Measurements from ENCODE around the gene RAB10. TPM values are rescaled to one million over a fixed set of nuclear protein-coding genes. Genes with fewer than 3 reads are reported as not detected.

RAB10 gene
- total and polyA plus RNA-seq, 5 donors from 2014 or later = 40.8 to 132 (median 112) TPM

GRCh38 chr2:26173776-26174482 is 140.0 kb downstream of the RAB10 start:
- H3K9me3 ChIP-seq (ENCODE audit: control insufficient read depth in 2 of 2, low read length in 2 of 2) = no peaks in the 10 kb centered on the region
- Mint-ChIP-seq H3K4me1 (peaks cover 0 to 15% (median 7%) of the 10 kb centered on the region in 4 donors), H3K36me3 (no peaks in the 10 kb centered on the region), H3K4me3 (peak overlapping the region; percentile 79 to 89 (median 83)), H3K27me3 (peaks cover 64% of the 10 kb centered on the region), H3K9me3 (peaks cover 0 to 4% (median 0%) of the 10 kb centered on the region in 7 donors), H3K27ac (no peak overlapping the region)
- H3K36me3 ChIP-seq (ENCODE audit: control insufficient read depth, insufficient read depth, low read length) = no peaks in the 10 kb centered on the region
- no peak for DNase-seq
- no peak overlapping the region for H3K27ac ChIP-seq (ENCODE audit: insufficient read depth, low read length, poor library complexity, severe bottlenecking)
- no peak for ATAC-seq (ENCODE audit: low read depth in 2 of 2)
- peaks cover 19% of the 10 kb centered on the region for H3K4me1 ChIP-seq (ENCODE audit: control insufficient read depth, insufficient read depth, low read length, poor library complexity, severe bottlenecking)
- H3K4me3 ChIP-seq (ENCODE audit: low read depth, low read length) = no peak overlapping the region
- peaks cover 12% of the 10 kb centered on the region for H3K27me3 ChIP-seq (ENCODE audit: control insufficient read depth, insufficient read depth, low read length)

DNA sequence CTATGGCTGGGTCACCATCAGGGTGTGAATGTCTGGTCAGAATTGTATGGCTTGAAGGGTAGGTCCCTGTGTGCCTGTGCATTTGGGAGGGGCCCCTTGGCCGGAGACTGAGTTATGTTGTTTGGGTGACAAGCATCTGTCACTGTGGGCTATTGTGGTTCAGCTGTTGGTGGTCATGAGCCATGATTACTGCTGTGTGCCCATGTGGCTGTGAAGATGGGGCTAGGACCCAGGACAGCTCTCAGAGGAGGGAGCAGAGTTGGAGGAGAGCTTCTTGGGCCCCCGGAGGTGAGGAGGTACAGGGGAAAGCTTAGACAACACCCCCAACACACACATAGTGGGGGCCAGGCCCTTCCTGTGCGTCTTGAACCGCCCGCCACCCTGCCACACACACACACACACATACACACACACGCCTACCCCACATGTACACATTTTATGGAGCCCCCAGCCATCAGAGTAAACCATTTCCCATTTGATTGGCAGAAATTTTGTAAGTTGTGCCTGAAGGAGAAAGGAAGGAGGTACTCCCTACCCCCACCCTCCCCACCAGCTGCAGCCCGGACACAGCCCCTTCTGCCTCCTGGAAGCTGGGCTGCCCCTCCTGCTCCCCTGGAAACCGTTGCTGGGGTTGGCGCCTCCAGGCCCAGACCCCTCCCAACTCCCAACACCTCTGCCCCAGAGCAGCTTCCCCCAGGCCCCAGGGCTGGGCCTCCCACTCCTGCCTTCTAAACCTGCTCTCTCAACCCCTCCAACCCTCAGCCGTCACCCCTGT is 141.0 kb downstream of the RAB10 start:
- ATAC-seq (ENCODE audit: low read depth in 2 of 2) (no peak), DNase-seq (no peak)
- H3K27ac Mint-ChIP-seq = no peak overlapping the region
- no peak overlapping the region for H3K4me3 ChIP-seq (ENCODE audit: low read depth, low read length)
- H3K9me3 ChIP-seq (ENCODE audit: control insufficient read depth in 2 of 2, low read length in 2 of 2) = no peaks in the 10 kb centered on the region
- H3K36me3 ChIP-seq (ENCODE audit: control insufficient read depth, insufficient read depth, low read length) = no peaks in the 10 kb centered on the region
- peaks cover 0 to 20% (median 9%) of the 10 kb centered on the region in 4 donors for H3K4me1 Mint-ChIP-seq
- no peak overlapping the region for H3K27ac ChIP-seq (ENCODE audit: insufficient read depth, low read length, poor library complexity, severe bottlenecking)
- peaks cover 24% of the 10 kb centered on the region for H3K4me1 ChIP-seq (ENCODE audit: control insufficient read depth, insufficient read depth, low read length, poor library complexity, severe bottlenecking)
- H3K27me3 Mint-ChIP-seq = peaks cover 55% of the 10 kb centered on the region
- peak overlapping the region; percentile 2 to 89 (median 83) for H3K4me3 Mint-ChIP-seq
- H3K27me3 ChIP-seq (ENCODE audit: control insufficient read depth, insufficient read depth, low read length) = peaks cover 12% of the 10 kb centered on the region
- H3K36me3 Mint-ChIP-seq = no peaks in the 10 kb centered on the region
- H3K9me3 Mint-ChIP-seq = peaks cover 0 to 4% (median 0%) of the 10 kb centered on the region in 7 donors

GRCh38 chr2:26175466-26176278 is 141.8 kb downstream of the RAB10 start:
- no peak overlapping the region for H3K27ac ChIP-seq (ENCODE audit: insufficient read depth, low read length, poor library complexity, severe bottlenecking)
- no peaks in the 10 kb centered on the region for H3K36me3 ChIP-seq (ENCODE audit: control insufficient read depth, insufficient read depth, low read length)
- H3K36me3 Mint-ChIP-seq = no peaks in the 10 kb centered on the region
- no peak overlapping the region for H3K27ac Mint-ChIP-seq
- no peaks in the 10 kb centered on the region for H3K9me3 ChIP-seq (ENCODE audit: control insufficient read depth in 2 of 2, low read length in 2 of 2)
- peaks cover 53% of the 10 kb centered on the region for H3K27me3 Mint-ChIP-seq
- peaks cover 24% of the 10 kb centered on the region for H3K4me1 ChIP-seq (ENCODE audit: control insufficient read depth, insufficient read depth, low read length, poor library complexity, severe bottlenecking)
- H3K27me3 ChIP-seq (ENCODE audit: control insufficient read depth, insufficient read depth, low read length) = peaks cover 10% of the 10 kb centered on the region
- H3K4me1 Mint-ChIP-seq = peaks cover 0 to 26% (median 9%) of the 10 kb centered on the region in 4 donors
- H3K9me3 Mint-ChIP-seq = peaks cover 0 to 4% (median 0%) of the 10 kb centered on the region in 7 donors
- no peak for DNase-seq
- ATAC-seq (ENCODE audit: low read depth in 2 of 2) = no peak
- no peak overlapping the region for H3K4me3 ChIP-seq (ENCODE audit: low read depth, low read length)
- H3K4me3 Mint-ChIP-seq = peak overlapping the region in 1 of 4 donors; percentile 33

- H3K4me1 Mint-ChIP-seq = peaks cover 0 to 26% (median 9%) of the 10 kb centered on the region in 4 donors
- no peaks in the 10 kb centered on the region for H3K9me3 ChIP-seq (ENCODE audit: control insufficient read depth in 2 of 2, low read length in 2 of 2)
- H3K4me3 Mint-ChIP-seq = peak overlapping the region in 2 of 4 donors; percentile 28 to 33
- peaks cover 10% of the 10 kb centered on the region for H3K27me3 ChIP-seq (ENCODE audit: control insufficient read depth, insufficient read depth, low read length)
- no peak for ATAC-seq (ENCODE audit: low read depth in 2 of 2)
- H3K27ac Mint-ChIP-seq = no peak overlapping the region
- peaks cover 52% of the 10 kb centered on the region for H3K27me3 Mint-ChIP-seq
- peaks cover 0 to 4% (median 0%) of the 10 kb centered on the region in 7 donors for H3K9me3 Mint-ChIP-seq
- no peak overlapping the region for H3K4me3 ChIP-seq (ENCODE audit: low read depth, low read length)
- H3K4me1 ChIP-seq (ENCODE audit: control insufficient read depth, insufficient read depth, low read length, poor library complexity, severe bottlenecking) = peaks cover 24% of the 10 kb centered on the region
- H3K27ac ChIP-seq (ENCODE audit: insufficient read depth, low read length, poor library complexity, severe bottlenecking) = no peak overlapping the region
- H3K36me3 Mint-ChIP-seq = no peaks in the 10 kb centered on the region
- no peaks in the 10 kb centered on the region for H3K36me3 ChIP-seq (ENCODE audit: control insufficient read depth, insufficient read depth, low read length)
- DNase-seq = no peak
Observed at GRCh38 chr2:26176279-26176615, 142.4 kb downstream of the RAB10 start.

GRCh38 chr2:26177122-26177521 is 143.2 kb downstream of the RAB10 start:
- ATAC-seq (ENCODE audit: low read depth in 2 of 2) = no peak
- Histone ChIP-seq H3K27ac (ENCODE audit: insufficient read depth, low read length, poor library complexity, severe bottlenecking) (no peak overlapping the region), H3K36me3 (ENCODE audit: control insufficient read depth, insufficient read depth, low read length) (no peaks in the 10 kb centered on the region), H3K4me1 (ENCODE audit: control insufficient read depth, insufficient read depth, low read length, poor library complexity, severe bottlenecking) (peaks cover 23% of the 10 kb centered on the region), H3K9me3 (ENCODE audit: control insufficient read depth in 2 of 2, low read length in 2 of 2) (no peaks in the 10 kb centered on the region), H3K4me3 (ENCODE audit: low read depth, low read length) (no peak overlapping the region), H3K27me3 (ENCODE audit: control insufficient read depth, insufficient read depth, low read length) (peaks cover 10% of the 10 kb centered on the region)
- Mint-ChIP-seq H3K27ac (no peak overlapping the region), H3K36me3 (no peaks in the 10 kb centered on the region), H3K27me3 (peaks cover 48% of the 10 kb centered on the region), H3K4me1 (peaks cover 0 to 19% (median 5%) of the 10 kb centered on the region in 4 donors), H3K9me3 (peaks cover 0 to 3% (median 0%) of the 10 kb centered on the region in 7 donors), H3K4me3 (no peak overlapping the region)
- no peak for DNase-seq

GRCh38 chr2:26178246-26178645 is 144.4 kb downstream of the RAB10 start:
- Mint-ChIP-seq H3K4me1 (peaks cover 0 to 17% (median 5%) of the 10 kb centered on the region in 4 donors), H3K36me3 (no peaks in the 10 kb centered on the region), H3K27me3 (peaks cover 45% of the 10 kb centered on the region), H3K9me3 (peaks cover 0 to 3% (median 0%) of the 10 kb centered on the region in 7 donors), H3K4me3 (peak overlapping the region in 3 of 4 donors; percentile 22 to 52 (median 41)), H3K27ac (no peak overlapping the region)
- Histone ChIP-seq H3K27ac (ENCODE audit: insufficient read depth, low read length, poor library complexity, severe bottlenecking) (no peak overlapping the region), H3K4me1 (ENCODE audit: control insufficient read depth, insufficient read depth, low read length, poor library complexity, severe bottlenecking) (peaks cover 16% of the 10 kb centered on the region), H3K27me3 (ENCODE audit: control insufficient read depth, insufficient read depth, low read length) (peaks cover 10% of the 10 kb centered on the region), H3K36me3 (ENCODE audit: control insufficient read depth, insufficient read depth, low read length) (no peaks in the 10 kb centered on the region), H3K4me3 (ENCODE audit: low read depth, low read length) (no peak overlapping the region), H3K9me3 (ENCODE audit: control insufficient read depth in 2 of 2, low read length in 2 of 2) (no peaks in the 10 kb centered on the region)
- ATAC-seq (ENCODE audit: low read depth in 2 of 2) (no peak), DNase-seq (no peak)

- Mint-ChIP-seq H3K4me3 (peak overlapping the region; percentile 33 to 77 (median 58)), H3K36me3 (no peaks in the 10 kb centered on the region), H3K9me3 (peaks cover 0 to 3% (median 0%) of the 10 kb centered on the region in 7 donors), H3K27ac (no peak overlapping the region), H3K4me1 (peaks cover 0 to 21% (median 10%) of the 10 kb centered on the region in 4 donors), H3K27me3 (peaks cover 52% of the 10 kb centered on the region)
- no peaks in the 10 kb centered on the region for H3K36me3 ChIP-seq (ENCODE audit: control insufficient read depth, insufficient read depth, low read length)
- DNase-seq = no peak
- H3K9me3 ChIP-seq (ENCODE audit: control insufficient read depth in 2 of 2, low read length in 2 of 2) = no peaks in the 10 kb centered on the region
- peaks cover 10% of the 10 kb centered on the region for H3K27me3 ChIP-seq (ENCODE audit: control insufficient read depth, insufficient read depth, low read length)
- peak in 1 of 2 donors; percentile 38 for ATAC-seq (ENCODE audit: low read depth in 2 of 2)
- no peak overlapping the region for H3K27ac ChIP-seq (ENCODE audit: insufficient read depth, low read length, poor library complexity, severe bottlenecking)
- no peak overlapping the region for H3K4me3 ChIP-seq (ENCODE audit: low read depth, low read length)
- H3K4me1 ChIP-seq (ENCODE audit: control insufficient read depth, insufficient read depth, low read length, poor library complexity, severe bottlenecking) = peaks cover 10% of the 10 kb centered on the region
Observed at GRCh38 chr2:26178746-26179436, 145.0 kb downstream of the RAB10 start.

Data from CD4-positive, CD25-positive, alpha-beta regulatory T cell (primary cell).